HUDEP-2 (cell line): Measurements from ENCODE around the gene JAZF1.

Source experiments
- DNase-seq, 76 experiments: peaks; one replicate each; lab custom pipeline; 2025; ENCODE audit not compliant: unreplicated experiment in 76 of 76; lab: John Stamatoyannopoulos, UW

Gene JAZF1

GRCh38 chr7:28082071-28082470 is 98.5 kb downstream of the JAZF1 start:
- DNase-seq, result no peak

GRCh38 chr7:28081016-28081415 is 99.6 kb downstream of the JAZF1 start:
- peak in 16 of 76 experiments; percentile 3 to 44 (median 14) for DNase-seq

- DNase-seq, result peak in 35 of 76 experiments; percentile 4 to 60 (median 31)
Observed at GRCh38 chr7:28078036-28078901, 102.3 kb downstream of the JAZF1 start.

DNA sequence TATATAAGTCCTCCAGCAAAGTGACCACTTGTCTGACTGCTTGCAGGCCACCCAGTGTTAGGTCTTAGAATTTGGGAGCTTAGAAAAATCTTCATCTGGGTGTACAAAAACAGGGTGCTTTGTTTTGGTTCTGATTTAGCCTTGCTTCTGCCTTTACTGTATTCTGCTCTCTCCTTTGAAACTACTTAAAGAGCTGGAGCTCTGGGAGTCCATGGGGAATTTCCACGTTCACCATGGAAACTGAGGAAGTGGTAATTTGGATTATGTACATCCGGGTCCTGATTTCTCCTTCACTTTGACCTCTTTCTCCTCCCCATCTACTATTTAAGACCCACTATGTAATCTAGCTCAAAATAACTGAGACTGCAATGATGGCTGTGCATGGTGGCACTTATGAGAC is 103.0 kb downstream of the JAZF1 start:
- no peak for DNase-seq

GRCh38 chr7:28076423-28077200 is 104.0 kb downstream of the JAZF1 start:
- DNase-seq, result no peak

DNA sequence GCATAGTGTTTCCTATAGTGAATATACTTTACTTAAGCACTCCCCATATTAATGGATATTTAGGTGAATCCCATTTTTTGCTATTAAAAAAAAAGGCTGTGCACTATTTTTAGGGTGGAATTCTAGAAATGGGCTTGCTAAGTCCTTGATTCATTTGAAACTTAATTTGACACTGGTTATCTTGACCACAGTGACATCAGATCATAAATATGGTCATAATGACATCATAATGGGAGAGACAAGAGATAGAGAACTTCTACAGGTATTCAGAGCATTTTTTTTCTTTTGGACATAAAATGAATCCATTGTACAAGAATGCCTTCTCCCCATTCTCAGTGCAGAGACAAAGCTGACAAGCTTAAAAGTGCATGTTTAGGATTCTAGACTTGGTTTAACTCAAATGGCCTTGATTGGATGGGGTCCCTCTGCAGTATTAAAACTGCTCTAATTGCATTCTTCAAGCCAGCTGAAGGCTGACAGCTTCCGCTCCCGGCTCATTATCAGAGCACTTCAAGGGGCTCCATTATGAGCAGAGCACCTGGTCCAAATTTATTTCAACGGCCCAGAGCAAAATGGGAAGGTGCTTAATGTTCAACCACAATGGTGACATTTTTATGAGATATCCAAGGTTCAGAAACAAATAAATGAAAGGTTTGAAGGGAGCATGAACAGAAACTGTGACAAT is 104.8 kb downstream of the JAZF1 start:
- no peak for DNase-seq

DNA sequence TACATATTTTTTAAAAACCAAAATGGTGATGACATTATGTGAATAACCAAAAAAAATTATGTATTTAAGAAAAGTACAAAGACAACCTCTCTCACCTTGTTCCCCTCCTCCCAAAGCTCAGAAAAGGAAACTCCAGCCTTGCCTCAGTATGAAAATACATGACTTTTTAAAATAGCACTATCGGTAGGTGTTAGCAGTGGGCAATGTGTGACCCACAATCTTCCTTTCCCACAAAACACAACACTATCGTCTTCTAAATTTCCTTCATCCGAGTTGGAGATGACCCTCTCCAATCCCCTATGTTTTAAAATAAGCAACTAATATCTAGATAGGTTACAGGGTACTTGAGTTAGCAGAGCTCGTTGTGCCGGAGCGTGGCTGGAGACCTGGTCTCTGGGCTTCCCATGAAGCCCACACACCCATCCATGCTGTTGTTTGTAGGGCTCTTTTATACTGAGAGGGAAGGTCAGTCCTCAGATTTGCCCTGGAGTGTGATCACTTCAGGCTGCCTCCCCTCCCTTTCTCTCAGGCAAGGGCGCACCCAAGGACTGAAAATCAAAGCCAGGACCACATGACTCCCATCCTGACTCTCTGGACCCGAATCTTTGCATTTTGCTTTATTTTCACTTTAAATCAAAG is 107.6 kb downstream of the JAZF1 start:
- DNase-seq, result no peak

DNA sequence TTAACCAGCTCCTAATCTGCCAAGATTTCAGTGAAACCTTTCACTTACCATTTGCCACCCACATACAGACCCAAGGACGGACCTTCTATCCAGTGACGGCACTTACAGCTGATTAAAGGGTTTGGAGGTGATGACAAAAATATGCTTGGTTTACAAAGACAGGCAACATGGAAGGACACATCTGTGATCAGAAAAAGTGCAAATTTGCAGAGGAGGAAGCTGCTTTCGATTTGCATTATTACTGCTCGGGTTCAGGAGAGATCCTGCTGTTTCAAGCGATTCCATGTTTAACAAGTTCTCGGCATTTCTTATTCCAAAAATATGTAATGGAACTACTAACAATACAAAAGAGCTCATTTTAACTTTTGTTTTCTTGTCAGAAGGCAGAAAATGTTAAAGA is 109.0 kb downstream of the JAZF1 start:
- no peak for DNase-seq

DNA sequence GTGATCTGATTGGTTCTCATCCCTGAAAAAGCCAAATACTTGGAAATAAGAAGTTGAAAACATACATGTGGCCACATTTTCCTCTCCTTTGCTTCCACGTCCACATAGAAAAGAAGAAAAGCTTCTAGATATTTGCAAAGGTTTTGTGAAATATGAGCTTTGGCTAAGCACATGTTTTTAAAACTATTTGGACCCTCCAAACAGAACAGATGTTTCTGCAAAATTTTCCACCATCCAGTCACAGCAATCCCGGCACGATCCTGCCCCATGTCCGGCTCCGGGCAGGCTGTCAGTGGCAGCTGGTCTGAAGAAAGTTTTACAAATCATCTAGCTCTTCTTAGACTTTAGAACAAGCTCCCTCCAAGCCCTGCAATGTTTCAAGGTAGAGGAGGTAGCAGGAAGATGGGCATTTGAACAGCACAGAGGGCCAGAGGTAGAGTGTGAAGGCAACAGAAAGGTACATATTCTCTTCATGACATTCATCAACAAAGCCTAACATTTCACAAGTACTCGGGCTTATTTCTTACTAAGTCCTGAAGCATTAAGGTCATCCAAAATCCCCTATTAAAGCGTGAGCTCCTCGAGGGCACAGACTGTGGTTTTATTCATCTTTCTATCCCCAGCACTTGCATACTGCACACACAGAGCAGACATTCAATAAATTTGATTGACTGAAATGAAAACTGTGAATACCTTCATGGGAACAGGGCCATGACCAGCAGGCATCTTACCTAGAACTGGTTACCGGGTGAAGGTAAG is 110.1 kb downstream of the JAZF1 start:
- no peak for DNase-seq

GRCh38 chr7:28069807-28070206 is 110.8 kb downstream of the JAZF1 start:
- DNase-seq, result no peak

DNA sequence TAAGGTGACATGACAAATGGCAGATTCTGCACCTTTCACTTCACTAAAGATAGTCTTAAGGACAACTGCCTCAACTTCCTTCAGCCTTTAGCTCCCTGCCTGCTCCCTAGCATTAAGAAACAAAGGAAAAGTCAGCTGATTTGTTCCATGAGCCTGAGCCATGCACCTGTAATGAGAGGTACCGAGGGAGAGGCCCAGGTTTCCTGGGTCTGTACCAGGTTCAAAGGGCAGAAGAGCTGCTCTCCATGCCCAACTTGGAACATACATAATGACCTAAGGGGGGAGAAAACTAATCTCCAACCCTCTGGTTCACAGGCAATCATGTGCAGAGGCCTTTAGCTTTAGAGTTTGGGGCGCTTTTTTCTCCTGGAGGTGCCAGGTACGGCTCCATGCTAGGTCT is 111.2 kb downstream of the JAZF1 start:
- DNase-seq, result no peak

DNA sequence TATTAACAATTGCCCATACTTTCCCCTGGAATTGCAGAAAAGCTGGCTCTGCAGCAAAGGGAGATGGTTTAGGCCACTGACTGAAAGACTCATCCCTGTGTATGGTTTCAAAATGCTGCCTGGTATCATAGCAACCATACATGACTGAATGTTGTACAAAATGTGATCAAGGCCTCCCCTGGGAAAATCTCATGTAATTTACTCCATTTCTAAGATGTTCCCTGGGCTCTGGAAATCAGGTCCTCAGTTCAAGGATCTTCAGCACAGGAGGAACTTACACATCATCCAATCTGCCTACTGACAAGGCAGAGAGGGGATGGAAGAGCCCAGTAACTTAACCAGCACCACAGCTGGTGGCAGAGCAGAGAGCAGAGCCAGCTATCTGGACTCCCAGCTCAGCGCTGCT is 111.8 kb downstream of the JAZF1 start:
- DNase-seq, result no peak

DNA sequence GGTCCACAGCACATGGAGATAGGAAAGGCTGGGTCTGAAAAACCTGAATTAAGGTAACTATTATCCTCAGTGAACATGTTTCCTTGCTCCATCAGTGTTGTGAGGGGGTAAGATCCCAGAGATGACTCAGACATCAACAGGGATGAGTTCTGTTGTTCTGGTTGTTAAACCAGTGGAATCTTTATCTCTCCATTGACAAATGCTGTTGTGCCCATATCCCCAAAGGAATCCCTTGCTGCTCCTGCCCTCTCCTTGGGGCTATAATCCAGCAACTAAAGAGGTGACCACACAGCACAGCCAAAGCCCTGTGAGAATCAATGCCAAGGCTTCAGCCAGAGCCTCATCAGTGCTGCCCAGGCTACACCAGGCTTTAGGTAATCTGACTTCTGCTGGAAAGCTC is 113.4 kb downstream of the JAZF1 start:
- DNase-seq, result no peak

DNA sequence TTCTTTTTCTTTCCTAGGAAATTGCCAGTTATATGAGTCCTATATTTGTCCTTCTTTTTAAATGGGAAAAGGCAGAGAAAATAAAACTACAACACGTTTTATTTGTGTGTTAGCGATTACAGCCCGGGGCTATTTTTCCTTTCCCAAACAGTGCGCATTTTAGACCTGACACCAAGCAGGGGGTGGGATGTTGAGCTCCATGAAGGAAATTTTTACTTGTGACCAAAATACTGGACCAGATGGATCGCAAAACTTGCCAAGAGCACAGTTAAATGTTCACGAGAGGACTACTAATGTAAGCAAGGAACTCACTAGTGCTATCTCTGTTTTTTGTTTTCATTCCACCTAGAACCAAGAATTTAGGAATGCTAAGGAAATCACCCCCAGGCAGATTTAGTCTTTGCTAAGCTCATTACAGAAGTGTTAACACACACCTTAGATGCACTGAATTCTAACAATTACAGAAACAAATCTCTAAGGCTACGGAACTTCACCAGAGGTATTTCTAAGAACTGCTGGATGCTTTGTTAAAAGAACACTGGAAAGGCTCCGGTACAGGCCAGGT is 114.8 kb downstream of the JAZF1 start:
- no peak for DNase-seq

DNA sequence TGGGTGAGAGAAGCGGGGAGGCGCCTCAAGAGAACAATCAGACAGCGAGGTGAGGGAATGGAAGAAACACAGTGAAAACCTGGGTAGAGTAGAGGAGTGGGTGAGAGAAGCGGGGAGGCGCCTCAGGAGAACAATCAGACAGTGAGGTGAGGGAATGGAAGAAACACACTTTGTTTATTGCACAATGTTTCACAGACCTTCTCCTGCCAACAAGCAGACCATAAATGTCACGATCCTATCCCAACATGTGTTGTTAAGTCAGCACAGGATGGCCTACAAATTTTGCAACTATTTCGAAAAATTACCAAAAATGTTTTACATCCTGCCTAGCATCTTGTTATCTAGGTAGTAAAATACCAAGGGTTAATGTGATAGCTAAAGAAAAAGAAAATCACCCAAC is 115.3 kb downstream of the JAZF1 start:
- no peak for DNase-seq

GRCh38 chr7:28064437-28064836 is 116.2 kb downstream of the JAZF1 start:
- DNase-seq, result no peak

GRCh38 chr7:28062197-28062991 is 118.2 kb downstream of the JAZF1 start:
- peak in 66 of 76 experiments; percentile 7 to 74 (median 50) for DNase-seq

- DNase-seq, result no peak
Observed at GRCh38 chr7:28061824-28062196, 118.8 kb downstream of the JAZF1 start.

- no peak for DNase-seq
Observed at GRCh38 chr7:28060371-28060950, 120.1 kb downstream of the JAZF1 start.
